ENCODE data around the gene SSTR5. TPM values are rescaled to one million over a fixed set of nuclear protein-coding genes. Genes with fewer than 3 reads are reported as not detected.

The SSTR5 gene
- total and polyA plus RNA-seq, 12 donors, result 0.17 to 14.4 (median 2.5) TPM; not detected in 2

DNA sequence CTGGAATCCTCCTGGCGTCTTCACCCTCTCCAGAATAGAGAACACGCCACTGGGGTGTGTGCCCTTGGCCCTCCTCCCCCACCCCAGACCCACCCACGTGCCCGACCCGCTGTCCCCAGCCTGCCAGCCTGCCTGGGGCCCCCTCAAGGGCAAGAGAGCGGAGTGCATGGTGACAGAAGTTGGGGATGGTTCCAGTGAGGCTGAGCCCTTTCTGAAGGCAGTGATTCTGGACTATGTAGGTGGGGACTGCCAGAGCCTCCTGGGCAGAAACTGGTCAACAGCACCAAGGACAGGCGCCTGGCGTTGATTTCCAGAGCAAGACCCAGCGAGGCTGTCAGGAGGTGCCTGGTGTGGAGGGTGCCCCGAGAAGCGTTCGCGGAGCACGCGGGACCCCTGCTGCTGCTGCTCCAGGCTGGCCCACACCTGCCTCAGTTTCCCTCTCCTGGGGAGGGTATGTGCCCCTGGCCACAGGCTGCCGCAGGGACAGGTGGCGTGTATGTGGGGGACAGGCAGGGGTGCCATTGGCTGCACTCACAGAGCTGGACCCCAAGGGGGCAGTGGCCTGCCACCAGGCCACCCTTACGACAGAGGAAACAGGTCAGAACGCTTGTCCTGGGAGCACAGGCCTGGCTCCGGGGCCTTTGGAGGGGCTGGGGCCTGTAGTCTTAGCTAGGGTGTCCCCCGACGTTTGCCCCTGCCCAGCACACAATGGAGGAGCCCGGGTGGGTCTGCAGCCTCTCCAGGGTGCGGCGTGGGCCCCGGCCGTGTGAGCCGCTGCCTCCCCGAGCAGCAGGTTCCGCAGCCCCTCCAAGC lies 1.2 kb downstream of the SSTR5 start:
- H3K4me1 ChIP-seq (replicated peaks in 1 of 2), result peaks cover 0 to 16% of the 10 kb centered on the region in 2 donors
- TF ChIP-seq, protein P1, sequence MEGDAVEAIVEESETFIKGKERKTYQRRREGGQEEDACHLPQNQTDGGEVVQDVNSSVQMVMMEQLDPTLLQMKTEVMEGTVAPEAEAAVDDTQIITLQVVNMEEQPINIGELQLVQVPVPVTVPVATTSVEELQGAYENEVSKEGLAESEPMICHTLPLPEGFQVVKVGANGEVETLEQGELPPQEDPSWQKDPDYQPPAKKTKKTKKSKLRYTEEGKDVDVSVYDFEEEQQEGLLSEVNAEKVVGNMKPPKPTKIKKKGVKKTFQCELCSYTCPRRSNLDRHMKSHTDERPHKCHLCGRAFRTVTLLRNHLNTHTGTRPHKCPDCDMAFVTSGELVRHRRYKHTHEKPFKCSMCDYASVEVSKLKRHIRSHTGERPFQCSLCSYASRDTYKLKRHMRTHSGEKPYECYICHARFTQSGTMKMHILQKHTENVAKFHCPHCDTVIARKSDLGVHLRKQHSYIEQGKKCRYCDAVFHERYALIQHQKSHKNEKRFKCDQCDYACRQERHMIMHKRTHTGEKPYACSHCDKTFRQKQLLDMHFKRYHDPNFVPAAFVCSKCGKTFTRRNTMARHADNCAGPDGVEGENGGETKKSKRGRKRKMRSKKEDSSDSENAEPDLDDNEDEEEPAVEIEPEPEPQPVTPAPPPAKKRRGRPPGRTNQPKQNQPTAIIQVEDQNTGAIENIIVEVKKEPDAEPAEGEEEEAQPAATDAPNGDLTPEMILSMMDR (IDR thresholded peaks at IDR 0.05), result peak in 3 of 6 experiments; percentile 17 to 29 (median 24)
- no peak for TF ChIP-seq POLR2A (IDR thresholded peaks at IDR 0.05)

DNA sequence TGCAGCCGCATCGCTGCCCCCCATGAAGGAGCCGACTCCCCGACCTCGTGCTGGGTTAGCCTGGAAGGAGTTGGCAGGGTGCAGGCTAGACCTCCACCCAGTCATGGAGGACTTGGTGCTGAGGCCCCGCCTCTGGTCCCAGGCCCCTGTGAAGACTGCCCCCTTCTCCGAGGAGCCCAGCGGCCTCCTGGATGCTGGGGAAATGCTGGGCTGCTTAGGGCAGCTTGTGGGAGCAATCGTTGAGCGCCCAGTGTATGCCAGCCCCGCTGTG lies 1.8 kb downstream of the SSTR5 start:
- Histone ChIP-seq H3K4me1 (replicated peaks in 1 of 2) (peaks cover 0 to 17% of the 10 kb centered on the region in 2 donors), H3K9me3 (replicated peaks in 1 of 3) (no peaks in the 10 kb centered on the region), H3K27ac (no peak overlapping the region), H3K4me3 (no peak overlapping the region), H3K27me3 (peaks cover 25% of the 10 kb centered on the region), H3K36me3 (replicated peaks in 1 of 2) (no peaks in the 10 kb centered on the region)
- DNase-seq, result no peak
- TF ChIP-seq, protein P1 (IDR thresholded peaks at IDR 0.05), result no peak
- TF ChIP-seq POLR2A (IDR thresholded peaks at IDR 0.05), result no peak
- intact Hi-C loops (cut with DNase I), result no loop called here
- WGBS, 4 donors, result 52 to 60% (median 57%) methylated on average over 9 to 11 of the region's 11 CpGs; no CpG with 5 or more reads in 1 of the 4 donors

More for the DNA sequence above, 1.2 kb downstream of the SSTR5 start:
- Histone ChIP-seq H3K27ac (no peak overlapping the region), H3K9me3 (replicated peaks in 1 of 3) (no peaks in the 10 kb centered on the region), H3K27me3 (peaks cover 26% of the 10 kb centered on the region), H3K36me3 (replicated peaks in 1 of 2) (no peaks in the 10 kb centered on the region), H3K4me3 (no peak overlapping the region)
- WGBS, 4 donors, result 48 to 94% (median 66%) methylated on average over 7 to 30 of the region's 30 CpGs
- DNase-seq, result peak in 2 of 7 donors; percentile 27 to 41
- intact Hi-C loops (cut with DNase I), result no loop called here

DNA sequence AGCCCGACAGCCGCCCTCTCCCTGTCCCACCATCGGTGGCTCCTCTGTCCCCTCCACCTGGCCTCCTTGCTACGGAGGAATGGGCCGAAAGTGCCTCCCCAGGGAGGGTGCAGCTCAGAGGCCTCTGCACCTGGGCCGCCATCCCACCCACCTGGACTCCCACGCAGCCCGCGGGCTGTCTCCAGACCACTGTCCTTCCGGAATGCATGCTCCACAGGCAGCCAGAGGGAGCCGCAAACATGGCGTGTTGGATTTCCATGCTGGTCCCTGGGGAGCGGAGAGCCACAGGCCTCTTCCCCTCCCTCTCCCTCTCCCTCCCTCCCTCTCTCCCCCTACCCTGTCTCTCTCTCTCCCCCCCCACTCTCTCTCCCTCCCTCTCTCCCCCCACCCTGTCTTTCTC lies 3.0 kb downstream of the SSTR5 start:
- Histone ChIP-seq H3K9me3 (replicated peaks in 1 of 3) (no peaks in the 10 kb centered on the region), H3K4me1 (replicated peaks in 1 of 2) (peaks cover 0 to 17% of the 10 kb centered on the region in 2 donors), H3K27ac (no peak overlapping the region), H3K27me3 (peaks cover 20% of the 10 kb centered on the region), H3K4me3 (no peak overlapping the region), H3K36me3 (replicated peaks in 1 of 2) (no peaks in the 10 kb centered on the region)
- no peak for DNase-seq
- TF ChIP-seq POLR2A (IDR thresholded peaks at IDR 0.05), result no peak
- TF ChIP-seq, protein P1 (IDR thresholded peaks at IDR 0.05), result no peak
- WGBS, 4 donors, result 72 to 82% (median 77%) methylated on average over 8 to 13 of the region's 13 CpGs
- intact Hi-C loops (cut with DNase I), result no loop called here

DNA sequence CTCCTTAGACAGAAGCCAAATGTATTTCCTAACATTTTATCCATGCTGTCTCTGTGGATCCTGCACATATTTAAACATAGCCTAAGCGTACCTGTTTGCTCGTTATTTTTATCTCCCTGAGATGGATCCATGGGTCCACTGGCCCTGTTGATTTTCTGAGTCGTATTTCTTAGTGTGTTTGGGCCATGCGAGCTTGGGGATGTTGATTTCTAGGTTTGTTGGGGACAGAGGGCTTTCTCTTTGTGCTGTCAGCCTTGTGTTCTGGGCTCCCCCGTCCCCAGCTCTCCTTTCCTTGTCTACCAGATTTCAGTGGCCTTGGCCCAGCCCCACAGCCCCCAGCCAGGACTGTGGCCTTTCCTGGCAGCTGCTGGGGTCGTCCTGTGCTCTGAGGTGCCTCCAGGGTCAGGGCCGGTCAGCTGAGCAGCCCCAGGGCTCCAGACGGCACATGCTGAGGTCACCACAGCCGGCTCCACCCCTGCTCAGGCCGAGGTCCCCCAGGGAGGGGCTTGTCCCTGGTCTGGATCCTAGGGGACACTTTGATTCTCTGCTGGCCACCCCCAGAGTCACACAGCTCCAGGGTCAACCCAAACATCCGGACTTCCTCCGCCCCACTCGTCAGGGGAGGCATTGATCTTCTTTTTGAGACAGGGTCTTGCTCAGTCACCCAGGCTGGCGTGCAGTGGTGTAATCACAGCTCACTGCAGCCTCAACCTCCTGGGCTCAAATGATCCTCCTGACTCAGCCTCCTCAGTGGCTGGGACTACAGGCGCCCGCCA lies 4.4 kb downstream of the SSTR5 start:
- peaks cover 14% of the 10 kb centered on the region for H3K27me3 ChIP-seq
- peak in 3 of 7 donors; percentile 41 to 59 (median 46) for DNase-seq
- H3K4me1 ChIP-seq (replicated peaks in 1 of 2), result peaks cover 0 to 17% of the 10 kb centered on the region in 2 donors
- H3K4me3 ChIP-seq, result no peak overlapping the region
- no peaks in the 10 kb centered on the region for H3K36me3 ChIP-seq (replicated peaks in 1 of 2)
- H3K9me3 ChIP-seq (replicated peaks in 1 of 3), result no peaks in the 10 kb centered on the region
- peak overlapping the region in 2 of 5 donors; percentile 6 to 49 for H3K27ac ChIP-seq
- WGBS, 4 donors, result 26 to 58% (median 38%) methylated on average over 9 to 16 of the region's 16 CpGs
- intact Hi-C loops (cut with DNase I), result no loop called here
- TF ChIP-seq POLR2A (IDR thresholded peaks at IDR 0.05), result no peak
- TF ChIP-seq, protein P1 (IDR thresholded peaks at IDR 0.05), result no peak
